NCI-H2107 treated with DMSO at 0.1 percent for 48 hours (cell line): ENCODE measurements around the gene LPGAT1.

Experiments used
- DNase-seq: peaks from one replicate; lab custom pipeline; 2025; ENCODE audit not compliant: unreplicated experiment; lab: John Stamatoyannopoulos, UW

Gene LPGAT1

GRCh38 chr1:211775170-211775569 lies 55.4 kb downstream of the LPGAT1 start:
- DNase-seq, result no peak

DNA sequence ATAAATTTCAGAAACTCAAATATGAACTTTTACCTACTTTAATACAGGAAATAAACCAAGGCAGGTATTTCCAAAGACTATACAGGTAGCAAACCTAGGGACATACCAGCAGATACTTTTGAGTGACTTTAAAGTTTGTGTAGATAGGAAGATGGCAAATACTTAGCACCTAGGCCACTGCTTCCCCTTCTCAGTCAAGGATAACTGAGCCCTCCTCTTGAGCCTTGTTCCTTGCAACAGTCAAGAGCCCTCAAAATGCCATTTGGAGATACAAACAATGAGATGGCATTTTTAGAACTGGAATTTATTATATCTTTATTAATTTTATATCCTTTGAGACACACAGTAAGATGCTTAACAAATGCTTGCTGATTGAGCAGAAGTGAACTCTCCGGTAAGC lies 65.9 kb downstream of the LPGAT1 start:
- DNase-seq, result no peak

DNA sequence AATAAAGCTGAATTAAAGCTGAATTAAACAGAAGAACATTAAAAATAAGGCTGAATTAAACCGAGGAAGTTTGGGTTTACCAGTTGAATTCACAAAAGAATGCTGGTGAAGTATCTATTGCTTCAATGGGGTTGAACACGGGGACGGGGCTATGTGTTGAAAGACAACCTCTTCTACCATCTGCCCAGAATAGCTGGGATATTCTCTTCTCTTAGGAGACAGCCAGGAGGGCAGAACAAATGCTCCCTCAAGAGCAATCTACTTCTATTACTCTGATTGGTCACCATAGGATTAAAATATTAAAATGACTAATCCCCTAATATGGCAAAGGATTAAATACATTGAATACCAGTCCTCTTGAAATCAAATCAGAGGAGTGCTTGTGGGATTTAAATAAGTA lies 68.4 kb downstream of the LPGAT1 start:
- no peak for DNase-seq

DNA sequence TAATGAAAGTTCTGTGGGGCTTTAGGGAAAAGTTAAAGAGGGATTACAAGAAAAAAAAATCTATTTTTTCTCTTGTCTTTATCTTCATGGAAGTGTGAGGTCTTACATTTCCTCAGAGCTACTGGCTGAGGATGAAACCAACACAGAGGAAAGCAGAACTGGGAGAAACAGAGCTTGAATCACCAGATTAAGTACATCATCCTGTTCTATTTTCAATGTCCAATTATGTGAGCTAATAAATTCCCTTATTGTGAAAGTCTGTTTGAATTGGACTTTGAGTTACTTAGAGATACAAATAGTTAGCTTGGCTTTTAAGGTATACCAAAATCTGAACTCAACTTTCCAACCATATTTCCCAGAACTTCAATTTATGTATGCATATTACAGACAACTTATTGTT lies 69.2 kb downstream of the LPGAT1 start:
- no peak for DNase-seq

- DNase-seq, result no peak
Measured at GRCh38 chr1:211756471-211757020, 74.0 kb downstream of the LPGAT1 start.

- DNase-seq, result no peak
Measured at GRCh38 chr1:211753649-211754251, 76.8 kb downstream of the LPGAT1 start.

- no peak for DNase-seq
Measured at GRCh38 chr1:211752951-211753486, 77.5 kb downstream of the LPGAT1 start.

- DNase-seq, result no peak
Measured at GRCh38 chr1:211752317-211752716, 78.2 kb downstream of the LPGAT1 start.

DNA sequence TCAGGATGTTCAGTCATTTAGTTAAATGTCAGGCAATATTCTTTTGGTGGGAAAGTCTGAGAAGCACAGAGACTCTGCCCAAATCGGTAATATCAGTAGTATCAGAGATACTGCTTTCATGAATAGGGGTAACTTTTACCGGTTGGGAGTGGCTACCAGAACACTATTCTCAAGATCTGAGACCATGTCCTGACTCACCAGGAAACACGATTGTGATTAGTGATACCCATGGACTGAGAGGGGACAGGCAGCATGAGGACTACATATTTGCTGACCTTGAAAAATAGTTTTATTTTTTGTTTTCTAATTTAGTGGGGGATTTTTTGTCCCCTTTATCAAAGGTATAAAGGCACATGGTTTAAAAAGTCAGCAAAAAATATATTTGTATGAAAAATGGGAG lies 79.1 kb downstream of the LPGAT1 start:
- no peak for DNase-seq

DNA sequence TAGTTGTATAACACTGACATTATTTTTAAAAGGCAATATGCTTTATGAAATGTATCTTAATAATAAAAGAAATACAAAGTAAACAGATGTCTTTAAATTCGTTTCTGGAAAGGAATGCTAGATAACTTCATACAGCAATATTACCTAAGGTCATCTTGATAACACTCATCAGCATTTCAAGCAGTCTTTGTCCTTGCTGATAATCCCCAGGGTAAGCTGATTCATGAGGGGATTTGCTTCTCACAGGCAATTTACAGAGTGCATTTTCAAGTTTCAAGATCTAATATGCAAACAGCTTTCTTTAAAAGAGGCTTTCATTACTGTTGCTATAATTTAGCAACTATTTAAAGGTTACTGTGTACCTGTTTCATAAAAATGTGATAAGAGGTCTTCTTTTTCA lies 80.0 kb downstream of the LPGAT1 start:
- DNase-seq, result no peak

DNA sequence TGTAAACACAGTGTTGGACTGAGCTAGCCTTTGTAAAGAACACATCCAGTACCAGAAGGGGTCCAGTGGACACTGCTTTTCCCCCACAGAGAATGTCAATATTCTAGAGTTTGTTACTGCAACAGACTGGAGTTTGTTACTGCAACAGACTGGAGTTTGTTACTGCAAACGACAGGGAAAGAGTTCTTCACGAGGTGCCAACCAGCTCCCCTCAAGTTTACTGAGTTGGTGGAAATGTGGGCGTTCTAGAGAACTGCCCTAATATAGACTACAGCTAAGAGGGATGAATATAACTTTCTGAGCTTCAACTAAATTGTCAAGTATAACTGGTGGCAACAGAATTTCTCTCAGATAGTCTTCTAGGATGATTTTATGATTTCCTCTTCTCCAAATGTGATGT lies 81.3 kb downstream of the LPGAT1 start:
- no peak for DNase-seq

DNA sequence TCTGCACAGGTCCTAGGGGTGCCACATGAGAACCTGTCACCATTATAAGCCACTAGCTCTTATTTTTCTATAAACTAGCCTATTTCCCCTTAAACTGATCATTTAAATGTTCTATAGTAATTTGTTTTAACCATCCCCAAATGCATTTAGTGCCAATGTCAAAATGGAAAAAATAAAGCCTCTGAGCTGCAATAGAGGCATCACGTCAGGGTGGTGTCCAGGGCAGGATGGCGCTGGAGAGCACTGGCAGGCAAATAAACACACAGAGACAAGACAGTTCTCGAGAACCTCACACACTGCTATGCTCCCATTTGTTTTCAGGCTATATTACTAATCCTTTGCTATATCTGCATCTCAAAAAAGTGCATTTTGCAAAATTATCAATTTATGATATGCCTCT lies 81.8 kb downstream of the LPGAT1 start:
- DNase-seq, result no peak

GRCh38 chr1:211742889-211743529 lies 87.6 kb downstream of the LPGAT1 start:
- no peak for DNase-seq

DNA sequence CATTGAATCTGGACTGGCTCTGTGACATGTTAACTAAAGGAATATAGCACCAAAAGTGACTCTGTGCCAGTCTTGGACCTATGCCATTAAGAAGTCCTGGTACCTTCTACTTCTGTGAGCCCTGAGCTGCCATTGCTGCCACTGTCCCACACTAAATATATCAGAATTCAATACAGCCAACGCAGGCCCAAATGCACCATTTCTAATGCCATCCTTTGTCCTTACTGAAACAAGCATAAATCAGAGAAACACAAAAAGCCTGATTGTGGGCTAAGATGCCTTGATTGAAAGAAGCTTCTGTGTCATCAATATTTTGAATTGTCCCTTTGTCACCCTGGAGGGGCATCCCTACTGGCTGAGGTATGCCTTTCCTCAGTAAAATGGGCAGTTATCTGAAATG lies 88.3 kb downstream of the LPGAT1 start:
- no peak for DNase-seq

DNA sequence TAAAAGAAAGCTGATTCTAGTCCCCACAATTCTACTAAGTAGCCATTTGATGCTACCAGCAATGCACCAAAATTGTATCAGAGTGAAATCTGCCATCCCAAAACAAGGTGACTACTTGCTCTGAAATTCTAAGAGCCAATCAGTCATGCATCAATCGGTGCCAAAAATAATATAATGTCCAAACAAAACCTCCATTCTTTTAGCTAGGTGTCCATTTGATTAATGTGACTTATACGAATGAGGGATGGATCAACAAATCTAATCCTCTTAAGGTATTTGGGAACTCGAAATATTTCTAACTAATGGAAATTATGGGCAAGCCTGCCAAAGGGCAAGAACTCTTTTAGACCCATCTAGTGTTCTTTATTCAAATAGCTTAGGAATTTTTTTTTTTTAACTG lies 88.8 kb downstream of the LPGAT1 start:
- DNase-seq, result no peak

- DNase-seq, result no peak
Measured at GRCh38 chr1:211741116-211741515, 89.4 kb downstream of the LPGAT1 start.

- DNase-seq, result no peak
Measured at GRCh38 chr1:211739671-211740411, 90.7 kb downstream of the LPGAT1 start.

DNA sequence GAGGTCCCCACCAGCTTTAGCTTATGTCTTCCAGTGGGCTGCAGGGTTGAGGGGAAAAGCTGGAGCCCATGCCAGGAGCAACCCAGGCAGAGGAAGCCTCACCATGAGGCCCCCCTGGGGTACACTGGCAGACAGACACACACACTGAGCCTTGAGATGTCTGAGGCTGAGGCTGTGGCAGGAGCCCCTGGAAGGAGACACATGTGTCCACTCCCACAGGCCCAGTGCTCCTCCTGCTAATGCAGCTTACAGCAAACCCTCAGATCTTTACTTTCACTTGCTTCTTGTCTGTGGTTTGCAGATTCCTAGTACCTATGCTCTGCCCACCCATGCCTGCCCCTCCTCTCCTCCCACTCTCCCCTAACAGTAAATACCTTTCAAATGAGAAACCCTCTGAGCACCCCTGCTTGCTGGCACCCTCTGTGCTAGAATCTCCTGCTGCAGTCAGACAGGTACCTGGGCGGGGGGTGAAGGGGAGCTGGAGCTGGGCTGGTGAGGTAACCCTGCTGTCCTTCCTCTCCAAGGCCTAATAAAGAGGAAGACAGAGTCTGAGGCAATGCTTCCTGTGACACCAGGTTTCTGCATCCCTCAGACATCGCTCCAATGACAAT lies 91.8 kb downstream of the LPGAT1 start:
- peak; percentile 55 for DNase-seq

DNA sequence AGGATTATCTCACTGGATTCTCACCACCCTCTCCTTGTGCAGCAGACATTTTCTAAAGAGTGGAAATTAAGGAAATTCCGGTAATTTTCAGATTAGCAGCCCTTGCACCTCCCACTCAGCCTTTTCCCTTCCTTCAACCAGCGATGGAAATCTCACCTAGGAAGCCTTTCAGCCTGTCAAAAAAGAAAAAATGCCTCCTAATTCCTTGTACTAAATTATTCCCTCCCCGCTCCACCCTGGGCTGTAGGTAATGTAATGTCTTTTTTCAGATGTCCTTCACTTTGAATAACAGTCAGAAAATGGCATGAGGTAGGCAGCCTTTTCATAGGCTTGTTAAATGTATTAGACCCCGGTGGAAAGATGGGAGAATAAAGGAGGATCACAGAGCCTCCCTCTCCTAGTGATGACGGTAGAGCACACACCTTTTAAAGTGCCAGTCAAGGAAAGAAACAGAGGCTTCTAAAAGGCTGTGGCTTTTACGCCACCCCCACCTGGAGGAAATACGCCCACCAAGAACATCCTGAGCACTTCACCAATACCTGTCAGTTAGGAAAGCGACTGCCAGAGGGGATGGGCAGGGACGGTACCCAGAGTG lies 92.4 kb downstream of the LPGAT1 start:
- peak; percentile 41 for DNase-seq

- DNase-seq, result no peak
Measured at GRCh38 chr1:211737115-211738035, 93.2 kb downstream of the LPGAT1 start.
